Esophagus squamous epithelium (tissue), 5 donors: ENCODE data around the gene HDAC11. TPM values are rescaled to one million over a fixed set of nuclear protein-coding genes. Genes with fewer than 3 reads are reported as not detected.

Source experiments
- DNase-seq: peaks from one replicate; lab custom pipeline; 2025; lab: John Stamatoyannopoulos, UW
- H3K27ac ChIP-seq, 4 donors: fragments of 200-600 bp; sonication (generic); one replicate each; pipeline ENCODE4 v1.5.1; 2016 to 2019; ENCODE audit warnings: mild to moderate bottlenecking in 1 of 4
- H3K27me3 ChIP-seq, 4 donors: fragments of 200-600 bp; sonication (generic); 1 replicate in 3 of 4; 2 replicates in 1 of 4; pipeline versions ENCODE4 v1.5.1 to v1.6.0; 2017 to 2021; ENCODE audit warnings: antibody characterized with exemption in 1 of 4
- H3K36me3 ChIP-seq, 3 donors: fragments of 200-600 bp; sonication (generic); one replicate each; pipeline ENCODE4 v1.5.1; 2016 to 2019
- H3K4me1 ChIP-seq, 3 donors: fragments of 200-600 bp; sonication (generic); one replicate each; pipeline ENCODE4 v1.5.1; 2017 to 2019
- H3K4me3 ChIP-seq, 4 donors: fragments of 200-600 bp; sonication (generic); 1 replicate in 3 of 4; 2 replicates in 1 of 4; pipeline ENCODE4 v1.5.1; 2016 to 2019; ENCODE audit warnings: mild to moderate bottlenecking in 2 of 4, moderate library complexity in 1 of 4
- H3K9me3 ChIP-seq, 3 donors: fragments of 200-600 bp; sonication (generic); one replicate each; pipeline ENCODE4 v1.5.1; 2016 to 2019
- POLR2A ChIP-seq, 4 donors: fragments of 450-650 bp; IDR thresholded peaks; one replicate each; pipeline ENCODE4 v1.6.1; 2017; ENCODE audit warnings: antibody characterized with exemption in 4 of 4, mild to moderate bottlenecking in 4 of 4, moderate library complexity in 3 of 4
- WGBS, 2 donors: methylation state at CpG; one replicate each; pipeline ENCODE4 v1.1.5; 2018; 5-methylcytosine and 5-hydroxymethylcytosine counted together
- intact Hi-C: fragments of 100-400 bp; cut with DNase I; formaldehyde crosslinking; loops from one replicate; pipeline ENCODE4 v1.15.0; 2022
- total RNA-seq, 4 donors: library from RNA; depleted of rRNA; stranded (reverse); fragments of >200 nt; gene quantifications; one replicate each; pipeline ENCODE4 v1.1.0, GENCODE V29; 2016
- TF ChIP-seq, protein P1 (sequence below), 6 experiments: fragments of 450-650 bp in 4 of 6; fragments of 200-600 bp in 2 of 6; sonication (generic) in 2 of 6; IDR thresholded peaks; one replicate each; pipeline ENCODE4 v1.5.1; 2016 to 2019; ENCODE audit warnings: antibody characterized with exemption in 6 of 6, mild to moderate bottlenecking in 4 of 6, moderate library complexity in 4 of 6
- donor health status: DM: yes; HTN: yes; CAD: no.

The HDAC11 gene
- total RNA-seq, 4 donors from 2014 or later, result 8.1 to 25.4 (median 12.3) TPM

DNA sequence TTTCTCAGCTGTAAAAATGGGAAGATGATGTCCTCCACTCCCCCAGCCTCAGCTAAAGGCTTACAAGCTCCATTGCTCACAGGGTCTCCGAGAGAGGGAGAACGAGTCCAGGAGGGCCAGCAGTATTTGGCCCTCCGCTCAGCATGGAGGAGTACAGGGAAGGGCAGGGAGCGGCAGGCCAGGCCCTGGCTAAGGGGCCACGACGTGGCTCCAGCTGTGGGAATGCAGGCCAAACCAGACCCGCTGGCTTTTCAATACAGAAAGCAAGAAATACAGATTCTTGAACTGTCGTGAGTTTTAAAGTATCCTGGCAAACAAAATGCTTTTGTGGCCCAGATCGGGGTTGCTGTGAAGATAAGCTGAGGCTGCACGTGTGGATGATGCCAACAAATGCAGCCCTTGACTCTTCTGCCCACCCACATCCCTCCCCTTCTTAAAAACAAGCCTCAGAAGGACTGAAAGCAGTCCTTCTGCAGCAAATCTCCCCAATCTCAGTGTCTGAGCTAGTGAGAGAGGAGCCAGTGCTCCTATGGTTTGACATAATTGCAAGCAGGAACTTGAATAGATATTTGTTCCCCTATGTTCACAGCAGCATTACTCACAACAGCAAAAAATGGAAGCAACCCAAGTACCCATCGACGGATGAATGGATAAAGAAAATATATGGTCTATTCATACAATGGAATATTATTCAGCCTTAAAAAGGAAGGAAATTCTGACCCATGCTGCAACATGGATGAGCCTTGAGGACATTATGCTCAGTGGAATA, 50.3 kb downstream of the HDAC11 start:
- peak overlapping the region in 2 of 4 donors; percentile 48 to 57 for H3K27ac ChIP-seq
- H3K27me3 ChIP-seq, result peaks cover 0 to 38% (median 0%) of the 10 kb centered on the region in 4 donors
- H3K4me3 ChIP-seq, result no peak overlapping the region
- H3K4me1 ChIP-seq, result peaks cover 14 to 54% (median 15%) of the 10 kb centered on the region in 3 donors
- no peak for DNase-seq
- 33 to 62% methylated on average over 9 of the region's 12 CpGs for whole genome bisulfite sequencing, 2 donors
- H3K9me3 ChIP-seq, result no peaks in the 10 kb centered on the region
- TF ChIP-seq, protein P1, sequence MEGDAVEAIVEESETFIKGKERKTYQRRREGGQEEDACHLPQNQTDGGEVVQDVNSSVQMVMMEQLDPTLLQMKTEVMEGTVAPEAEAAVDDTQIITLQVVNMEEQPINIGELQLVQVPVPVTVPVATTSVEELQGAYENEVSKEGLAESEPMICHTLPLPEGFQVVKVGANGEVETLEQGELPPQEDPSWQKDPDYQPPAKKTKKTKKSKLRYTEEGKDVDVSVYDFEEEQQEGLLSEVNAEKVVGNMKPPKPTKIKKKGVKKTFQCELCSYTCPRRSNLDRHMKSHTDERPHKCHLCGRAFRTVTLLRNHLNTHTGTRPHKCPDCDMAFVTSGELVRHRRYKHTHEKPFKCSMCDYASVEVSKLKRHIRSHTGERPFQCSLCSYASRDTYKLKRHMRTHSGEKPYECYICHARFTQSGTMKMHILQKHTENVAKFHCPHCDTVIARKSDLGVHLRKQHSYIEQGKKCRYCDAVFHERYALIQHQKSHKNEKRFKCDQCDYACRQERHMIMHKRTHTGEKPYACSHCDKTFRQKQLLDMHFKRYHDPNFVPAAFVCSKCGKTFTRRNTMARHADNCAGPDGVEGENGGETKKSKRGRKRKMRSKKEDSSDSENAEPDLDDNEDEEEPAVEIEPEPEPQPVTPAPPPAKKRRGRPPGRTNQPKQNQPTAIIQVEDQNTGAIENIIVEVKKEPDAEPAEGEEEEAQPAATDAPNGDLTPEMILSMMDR (IDR thresholded peaks at IDR 0.05), result no peak
- no peak for TF ChIP-seq POLR2A (IDR thresholded peaks at IDR 0.05)
- intact Hi-C loops, result no loop called here
- H3K36me3 ChIP-seq, result no peaks in the 10 kb centered on the region

DNA sequence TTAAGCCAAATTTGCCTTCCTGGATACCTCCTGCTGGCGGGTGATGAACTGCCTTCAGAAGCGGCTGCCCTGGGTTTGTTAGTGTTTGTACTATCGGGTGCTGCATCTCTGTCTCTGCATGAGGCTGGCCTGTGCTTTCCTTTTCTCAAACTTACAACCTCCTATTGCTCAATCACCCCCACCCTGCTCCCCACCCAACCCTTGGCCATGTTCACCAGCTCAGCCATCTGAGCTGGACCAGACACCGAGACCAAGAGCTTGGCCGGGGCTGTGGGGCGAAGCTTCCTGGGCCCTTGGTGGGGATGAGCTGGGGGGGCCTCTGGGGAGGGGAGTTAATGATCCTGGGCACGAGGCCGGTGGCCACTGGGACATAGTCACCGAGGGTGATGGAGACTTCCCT, 52.0 kb downstream of the HDAC11 start:
- Histone ChIP-seq H3K4me1 (peaks cover 13 to 59% (median 14%) of the 10 kb centered on the region in 3 donors), H3K4me3 (no peak overlapping the region), H3K9me3 (no peaks in the 10 kb centered on the region), H3K27me3 (peaks cover 0 to 54% (median 0%) of the 10 kb centered on the region in 4 donors), H3K36me3 (no peaks in the 10 kb centered on the region), H3K27ac (peak overlapping the region in 2 of 4 donors; percentile 65 to 80)
- DNase-seq, result no peak
- intact Hi-C loops, result no loop called here
- WGBS, 2 donors, result 81% methylated on average over 3 to 6 of the region's 9 CpGs
- TF ChIP-seq, protein P1 (IDR thresholded peaks at IDR 0.05), result no peak
- no peak for TF ChIP-seq POLR2A (IDR thresholded peaks at IDR 0.05)

DNA sequence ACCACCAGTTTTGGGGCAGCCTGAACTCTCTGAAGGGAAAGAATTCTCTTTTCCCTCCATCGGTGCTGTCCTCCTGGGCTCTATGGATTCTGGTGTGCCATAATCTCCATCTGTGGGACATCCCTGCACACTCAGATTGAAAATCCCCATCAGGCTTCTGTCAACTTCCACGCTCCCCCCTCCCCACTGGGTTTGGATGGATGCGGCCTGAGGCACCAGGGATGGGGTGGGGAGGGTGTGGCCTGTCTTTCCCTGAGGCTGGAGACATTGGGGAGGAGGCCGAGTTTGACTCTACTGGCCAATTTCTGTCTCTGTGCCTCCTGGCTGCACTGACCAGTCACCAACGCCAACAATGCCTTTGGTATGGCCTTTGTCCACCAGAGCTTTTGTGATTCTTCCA, 52.5 kb downstream of the HDAC11 start:
- H3K4me1 ChIP-seq, result peaks cover 13 to 62% (median 16%) of the 10 kb centered on the region in 3 donors
- TF ChIP-seq POLR2A (IDR thresholded peaks at IDR 0.05), result no peak
- TF ChIP-seq, protein P1 (IDR thresholded peaks at IDR 0.05), result no peak
- H3K27ac ChIP-seq, result peak overlapping the region in 2 of 4 donors; percentile 65 to 80
- 65 to 70% methylated on average over 5 of the region's 5 CpGs for WGBS, 2 donors
- H3K9me3 ChIP-seq, result no peaks in the 10 kb centered on the region
- H3K36me3 ChIP-seq, result no peaks in the 10 kb centered on the region
- DNase-seq, result no peak
- peaks cover 0 to 58% (median 0%) of the 10 kb centered on the region in 4 donors for H3K27me3 ChIP-seq
- intact Hi-C loops, result no loop called here
- H3K4me3 ChIP-seq, result no peak overlapping the region

DNA sequence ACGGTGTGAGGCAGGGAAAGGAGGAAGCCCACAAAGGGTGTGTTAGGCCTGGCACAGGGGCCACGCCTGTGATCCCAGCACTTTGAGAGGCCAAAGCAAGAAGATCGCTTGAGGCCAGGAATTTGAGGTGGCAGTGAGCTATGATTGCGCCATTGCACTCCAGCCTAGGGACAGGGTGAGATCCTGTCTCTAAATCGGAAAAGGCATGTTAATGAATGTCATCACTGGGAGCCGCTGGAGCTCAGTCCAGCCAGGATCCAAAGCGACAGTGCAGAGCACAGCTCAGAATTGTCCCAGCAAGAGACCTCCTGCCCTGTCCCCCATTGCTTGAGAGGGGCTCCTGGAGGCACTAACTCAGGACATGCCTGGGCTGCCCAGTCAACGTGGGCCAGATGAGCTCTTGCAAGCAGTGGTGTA, 53.8 kb downstream of the HDAC11 start:
- H3K36me3 ChIP-seq, result no peaks in the 10 kb centered on the region
- peaks cover 0 to 61% (median 0%) of the 10 kb centered on the region in 4 donors for H3K27me3 ChIP-seq
- DNase-seq, result no peak
- H3K27ac ChIP-seq, result peak overlapping the region in 1 of 4 donors; percentile 65
- intact Hi-C loops, result no loop called here
- WGBS, 2 donors, result 60 to 69% methylated on average over 5 to 7 of the region's 8 CpGs
- no peak for TF ChIP-seq POLR2A (IDR thresholded peaks at IDR 0.05)
- TF ChIP-seq, protein P1 (IDR thresholded peaks at IDR 0.05), result no peak
- H3K4me3 ChIP-seq, result no peak overlapping the region
- H3K4me1 ChIP-seq, result peaks cover 13 to 63% (median 16%) of the 10 kb centered on the region in 3 donors
- H3K9me3 ChIP-seq, result no peaks in the 10 kb centered on the region

DNA sequence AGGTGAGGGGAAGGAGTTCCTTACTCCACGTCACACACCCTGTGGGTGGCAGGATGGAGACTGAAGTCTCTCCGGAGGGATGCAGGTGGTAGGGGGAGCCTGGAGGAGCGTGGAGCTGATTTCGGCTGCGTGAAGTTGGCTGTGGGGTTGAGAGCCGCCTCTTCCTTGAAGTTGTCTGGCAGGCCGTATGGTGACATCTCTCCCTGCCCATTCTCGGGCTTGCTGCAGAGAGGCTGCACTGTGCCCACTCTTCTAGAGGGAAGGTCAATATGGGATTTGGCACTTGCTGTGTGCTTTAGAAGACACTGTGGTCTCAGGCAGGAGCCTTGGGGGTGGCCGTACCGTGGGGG, 55.4 kb downstream of the HDAC11 start:
- intact Hi-C loops, result no loop called here
- H3K27ac ChIP-seq, result peak overlapping the region in 1 of 4 donors; percentile 59
- no peaks in the 10 kb centered on the region for H3K36me3 ChIP-seq
- H3K9me3 ChIP-seq, result no peaks in the 10 kb centered on the region
- DNase-seq, result no peak
- H3K27me3 ChIP-seq, result peaks cover 0 to 54% (median 0%) of the 10 kb centered on the region in 4 donors
- TF ChIP-seq POLR2A (IDR thresholded peaks at IDR 0.05), result no peak
- TF ChIP-seq, protein P1 (IDR thresholded peaks at IDR 0.05), result no peak
- 82 to 87% methylated on average over 6 to 7 of the region's 10 CpGs for WGBS, 2 donors
- no peak overlapping the region for H3K4me3 ChIP-seq
- H3K4me1 ChIP-seq, result peaks cover 13 to 63% (median 16%) of the 10 kb centered on the region in 3 donors
